C4-2B (cell line): ENCODE data around the gene BMX.

Experiments
- H3K27ac ChIP-seq: fragments of 450-650 bp; 2 replicates; pipeline ENCODE4 v1.5.1; 2017
- CTCF ChIP-seq: fragments of 450-650 bp; conservative IDR thresholded peaks from 2 replicates; pipeline ENCODE4 v1.5.1; 2017; ENCODE audit warnings: mild to moderate bottlenecking
- ZFX ChIP-seq: fragments of 450-650 bp; IDR thresholded peaks from 2 replicates; pipeline ENCODE4 v1.6.1; 2017

Gene BMX

GRCh38 chrX:15594371-15594770 is 93.8 kb downstream of the BMX start:
- H3K27ac ChIP-seq, result no peak overlapping the region
- TF ChIP-seq CTCF, result peak; percentile 30
- no peak for TF ChIP-seq ZFX

- no peak overlapping the region for H3K27ac ChIP-seq
- TF ChIP-seq CTCF (no peak), ZFX (no peak)
Measured at GRCh38 chrX:15598026-15598425, 97.4 kb downstream of the BMX start.

- H3K27ac ChIP-seq, result no peak overlapping the region
- TF ChIP-seq ZFX, result no peak
- TF ChIP-seq CTCF, result no peak
Measured at GRCh38 chrX:15599461-15599860, 98.9 kb downstream of the BMX start.

GRCh38 chrX:15600049-15600448 is 99.4 kb downstream of the BMX start:
- no peak overlapping the region for H3K27ac ChIP-seq
- TF ChIP-seq ZFX (no peak), CTCF (no peak)

GRCh38 chrX:15600745-15601144 is 100.1 kb downstream of the BMX start, which contains the start of gene ACE2:
Gene ACE2 (minus strand): TSS chrX:15600960. CDS start chrX:15600911, 49 bp downstream.
- no peak within 1 kb of the TSS for H3K27ac ChIP-seq

GRCh38 chrX:15601932-15602331 is 101.3 kb downstream of the BMX start:
- TF ChIP-seq ZFX, result no peak
- TF ChIP-seq CTCF, result no peak

More at GRCh38 chrX:15600745-15601144, 100.1 kb downstream of the BMX start, which contains the start of gene ACE2:
- TF ChIP-seq CTCF (no peak), ZFX (no peak)

GRCh38 chrX:15602761-15603160 is 102.2 kb downstream of the BMX start:
- TF ChIP-seq CTCF (no peak), ZFX (no peak)
- H3K27ac ChIP-seq, result no peak overlapping the region

More at GRCh38 chrX:15601932-15602331, 101.3 kb downstream of the BMX start:
- H3K27ac ChIP-seq, result no peak overlapping the region
